K562 (cell line): Measurements from ENCODE around the gene PHF10.

ENCODE experiments used
- CBX2 ChIP-seq: fragments of 200-600 bp; sonication (generic); IDR thresholded peaks from one replicate; pipeline ENCODE4 v1.6.1; 2012; ENCODE audit warnings: mild to moderate bottlenecking, low read length, inconsistent platforms; ENCODE audit not compliant: insufficient read depth, poor library complexity, severe bottlenecking
- CTBP1 ChIP-seq: fragments of 450-650 bp; IDR thresholded peaks from 2 replicates; pipeline ENCODE4 v1.6.1; 2016; ENCODE audit warnings: borderline replicate concordance
- EP300 ChIP-seq: IDR thresholded peaks from 2 replicates; pipeline ENCODE4 v1.6.1; 2012; ENCODE audit warnings: low read length, improper control_type of control experiment
- RAD21 ChIP-seq, 2 experiments: fragments of 250-450 bp in 1 of 2; fragments of 450-650 bp in 1 of 2; sonication (Bioruptor Pico) in 1 of 2; formaldehyde crosslinking in 1 of 2; IDR thresholded peaks in 1 of 2; conservative IDR thresholded peaks in 1 of 2; 2 replicates each; pipeline versions ENCODE4 v1.4.0 to v1.8.0; 2020 to 2022; ENCODE audit warnings: mild to moderate bottlenecking in 2 of 2, moderate library complexity in 1 of 2
- TF ChIP-seq, protein P1 (sequence below), 3 experiments: IDR thresholded peaks in 2 of 3; conservative IDR thresholded peaks in 1 of 3; 2 replicates each; pipeline ENCODE4 v1.5.1; 2011 to 2012; ENCODE audit warnings: low read length in 3 of 3, mild to moderate bottlenecking in 3 of 3, control low read depth in 2 of 3, improper control_type of control experiment in 1 of 3, inconsistent platforms in 1 of 3, low read depth in 1 of 3, mixed read lengths in 1 of 3, moderate library complexity in 1 of 3; ENCODE audit not compliant: insufficient read depth in 2 of 3
- TF ChIP-seq, protein P2 (sequence below): fragments of 250-450 bp; sonication (Bioruptor Pico); IDR thresholded peaks from 2 replicates; pipeline ENCODE4 v1.4.0; 2020; ENCODE audit warnings: mild to moderate bottlenecking
- TF ChIP-seq, protein P3 (sequence below), 2 experiments: fragments of 450-650 bp; formaldehyde crosslinking in 1 of 2; IDR thresholded peaks; 2 replicates each; pipeline versions ENCODE4 v1.4.0 to v1.6.1; 2014 to 2020; ENCODE audit warnings: mild to moderate bottlenecking in 2 of 2, borderline replicate concordance in 1 of 2, low read depth in 1 of 2

DNA sequence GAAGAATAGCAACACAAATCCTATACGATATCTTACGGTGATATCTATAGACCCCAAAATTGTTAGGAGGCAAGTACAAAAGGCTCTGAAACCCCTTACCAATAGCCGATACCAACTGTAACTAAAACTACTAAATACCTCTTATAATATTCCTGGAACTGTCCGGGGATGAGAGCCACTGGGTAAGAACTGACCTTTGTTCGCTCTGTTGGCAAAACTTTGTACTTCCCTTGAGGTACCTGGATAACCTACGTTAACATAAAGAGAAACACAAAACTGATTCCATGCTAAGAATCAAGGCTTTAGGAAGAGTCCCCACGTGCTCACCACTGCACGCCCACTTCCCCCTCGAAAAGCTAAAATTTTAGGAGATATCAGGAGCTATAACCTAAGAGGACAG, 9.7 kb downstream of the PHF10 start:
- no peak for TF ChIP-seq CBX2
- no peak for TF ChIP-seq CTBP1
- TF ChIP-seq, protein P1, sequence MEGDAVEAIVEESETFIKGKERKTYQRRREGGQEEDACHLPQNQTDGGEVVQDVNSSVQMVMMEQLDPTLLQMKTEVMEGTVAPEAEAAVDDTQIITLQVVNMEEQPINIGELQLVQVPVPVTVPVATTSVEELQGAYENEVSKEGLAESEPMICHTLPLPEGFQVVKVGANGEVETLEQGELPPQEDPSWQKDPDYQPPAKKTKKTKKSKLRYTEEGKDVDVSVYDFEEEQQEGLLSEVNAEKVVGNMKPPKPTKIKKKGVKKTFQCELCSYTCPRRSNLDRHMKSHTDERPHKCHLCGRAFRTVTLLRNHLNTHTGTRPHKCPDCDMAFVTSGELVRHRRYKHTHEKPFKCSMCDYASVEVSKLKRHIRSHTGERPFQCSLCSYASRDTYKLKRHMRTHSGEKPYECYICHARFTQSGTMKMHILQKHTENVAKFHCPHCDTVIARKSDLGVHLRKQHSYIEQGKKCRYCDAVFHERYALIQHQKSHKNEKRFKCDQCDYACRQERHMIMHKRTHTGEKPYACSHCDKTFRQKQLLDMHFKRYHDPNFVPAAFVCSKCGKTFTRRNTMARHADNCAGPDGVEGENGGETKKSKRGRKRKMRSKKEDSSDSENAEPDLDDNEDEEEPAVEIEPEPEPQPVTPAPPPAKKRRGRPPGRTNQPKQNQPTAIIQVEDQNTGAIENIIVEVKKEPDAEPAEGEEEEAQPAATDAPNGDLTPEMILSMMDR (IDR thresholded peaks at IDR 0.05 in 2 of 3, conservative IDR thresholded peaks at IDR 0.05 in 1 of 3; ENCODE audit: insufficient read depth in 2 of 3, low read depth in 1 of 3, low read length in 3 of 3) = no peak
- TF ChIP-seq, protein P2, sequence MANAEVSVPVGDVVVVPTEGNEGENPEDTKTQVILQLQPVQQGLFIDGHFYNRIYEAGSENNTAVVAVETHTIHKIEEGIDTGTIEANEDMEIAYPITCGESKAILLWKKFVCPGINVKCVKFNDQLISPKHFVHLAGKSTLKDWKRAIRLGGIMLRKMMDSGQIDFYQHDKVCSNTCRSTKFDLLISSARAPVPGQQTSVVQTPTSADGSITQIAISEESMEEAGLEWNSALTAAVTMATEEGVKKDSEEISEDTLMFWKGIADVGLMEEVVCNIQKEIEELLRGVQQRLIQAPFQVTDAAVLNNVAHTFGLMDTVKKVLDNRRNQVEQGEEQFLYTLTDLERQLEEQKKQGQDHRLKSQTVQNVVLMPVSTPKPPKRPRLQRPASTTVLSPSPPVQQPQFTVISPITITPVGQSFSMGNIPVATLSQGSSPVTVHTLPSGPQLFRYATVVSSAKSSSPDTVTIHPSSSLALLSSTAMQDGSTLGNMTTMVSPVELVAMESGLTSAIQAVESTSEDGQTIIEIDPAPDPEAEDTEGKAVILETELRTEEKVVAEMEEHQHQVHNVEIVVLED = no peak
- TF ChIP-seq, protein P3, sequence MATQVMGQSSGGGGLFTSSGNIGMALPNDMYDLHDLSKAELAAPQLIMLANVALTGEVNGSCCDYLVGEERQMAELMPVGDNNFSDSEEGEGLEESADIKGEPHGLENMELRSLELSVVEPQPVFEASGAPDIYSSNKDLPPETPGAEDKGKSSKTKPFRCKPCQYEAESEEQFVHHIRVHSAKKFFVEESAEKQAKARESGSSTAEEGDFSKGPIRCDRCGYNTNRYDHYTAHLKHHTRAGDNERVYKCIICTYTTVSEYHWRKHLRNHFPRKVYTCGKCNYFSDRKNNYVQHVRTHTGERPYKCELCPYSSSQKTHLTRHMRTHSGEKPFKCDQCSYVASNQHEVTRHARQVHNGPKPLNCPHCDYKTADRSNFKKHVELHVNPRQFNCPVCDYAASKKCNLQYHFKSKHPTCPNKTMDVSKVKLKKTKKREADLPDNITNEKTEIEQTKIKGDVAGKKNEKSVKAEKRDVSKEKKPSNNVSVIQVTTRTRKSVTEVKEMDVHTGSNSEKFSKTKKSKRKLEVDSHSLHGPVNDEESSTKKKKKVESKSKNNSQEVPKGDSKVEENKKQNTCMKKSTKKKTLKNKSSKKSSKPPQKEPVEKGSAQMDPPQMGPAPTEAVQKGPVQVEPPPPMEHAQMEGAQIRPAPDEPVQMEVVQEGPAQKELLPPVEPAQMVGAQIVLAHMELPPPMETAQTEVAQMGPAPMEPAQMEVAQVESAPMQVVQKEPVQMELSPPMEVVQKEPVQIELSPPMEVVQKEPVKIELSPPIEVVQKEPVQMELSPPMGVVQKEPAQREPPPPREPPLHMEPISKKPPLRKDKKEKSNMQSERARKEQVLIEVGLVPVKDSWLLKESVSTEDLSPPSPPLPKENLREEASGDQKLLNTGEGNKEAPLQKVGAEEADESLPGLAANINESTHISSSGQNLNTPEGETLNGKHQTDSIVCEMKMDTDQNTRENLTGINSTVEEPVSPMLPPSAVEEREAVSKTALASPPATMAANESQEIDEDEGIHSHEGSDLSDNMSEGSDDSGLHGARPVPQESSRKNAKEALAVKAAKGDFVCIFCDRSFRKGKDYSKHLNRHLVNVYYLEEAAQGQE (IDR thresholded peaks at IDR 0.05; ENCODE audit: borderline replicate concordance) = no peak
- TF ChIP-seq, protein P3 (CRISPR knock-in tag; IDR thresholded peaks at IDR 0.05; ENCODE audit: low read depth) = no peak
- TF ChIP-seq RAD21 (CRISPR knock-in tag; conservative IDR thresholded peaks at IDR 0.05 in 1 of 2, IDR thresholded peaks at IDR 0.05 in 1 of 2) = no peak
- no peak for TF ChIP-seq EP300
